Hepatocyte (in vitro differentiated cells): ENCODE measurements around the gene OTOGL. TPM values are rescaled to one million over a fixed set of nuclear protein-coding genes. Genes with fewer than 3 reads are reported as not detected.
"Not testable (repeated sequence)": the region's sequence is repeated elsewhere in the genome, so short reads cannot be mapped to it uniquely, and the experiment has no call there.

ENCODE experiments used
- DNase-seq: peaks from one replicate; pipeline ENCODE4 v3.0.0-alpha.2; 2016; ENCODE audit warnings: low spot score
- H2AFZ ChIP-seq: fragments of 200-600 bp; sonication (generic); 2 replicates; pipeline ENCODE4 v1.6.0; 2016; ENCODE audit warnings: antibody characterized with exemption, mild to moderate bottlenecking
- H3K27ac ChIP-seq: fragments of 200-600 bp; sonication (generic); 2 replicates; pipeline ENCODE4 v1.5.1; 2016; ENCODE audit warnings: mild to moderate bottlenecking
- H3K27me3 ChIP-seq: fragments of 200-600 bp; sonication (generic); 2 replicates; pipeline ENCODE4 v1.6.1; 2016
- H3K36me3 ChIP-seq: fragments of 200-600 bp; sonication (generic); replicated peaks from 2 replicates; pipeline ENCODE4 v1.5.1; 2016; ENCODE audit warnings: low read depth; ENCODE audit not compliant: insufficient read depth
- H3K4me1 ChIP-seq: fragments of 200-600 bp; sonication (generic); 2 replicates; pipeline ENCODE4 v1.5.1; 2016; ENCODE audit warnings: mild to moderate bottlenecking, moderate library complexity; ENCODE audit not compliant: insufficient read depth
- H3K4me2 ChIP-seq: fragments of 200-600 bp; sonication (generic); 2 replicates; pipeline ENCODE4 v1.6.0; 2016
- H3K4me3 ChIP-seq: fragments of 200-600 bp; sonication (generic); 2 replicates; pipeline ENCODE4 v1.5.1; 2016; ENCODE audit warnings: mild to moderate bottlenecking
- H3K79me2 ChIP-seq: fragments of 200-600 bp; sonication (generic); 2 replicates; pipeline ENCODE4 v1.6.0; 2017; ENCODE audit warnings: mild to moderate bottlenecking
- H3K9me2 ChIP-seq: fragments of 200-600 bp; sonication (generic); replicated peaks from 2 replicates; pipeline ENCODE4 v1.6.0; 2017; ENCODE audit warnings: mild to moderate bottlenecking; ENCODE audit not compliant: insufficient read depth
- H3K9me3 ChIP-seq: fragments of 200-600 bp; sonication (generic); 2 replicates; pipeline ENCODE4 v1.5.1; 2016; ENCODE audit warnings: low read depth, mild to moderate bottlenecking
- H4K20me1 ChIP-seq: fragments of 200-600 bp; sonication (generic); 2 replicates; pipeline ENCODE4 v1.6.0; 2016; ENCODE audit warnings: mild to moderate bottlenecking; ENCODE audit not compliant: insufficient read depth, poor library complexity, severe bottlenecking
- EZH2 ChIP-seq: fragments of 200-600 bp; sonication (generic); IDR thresholded peaks from 2 replicates; pipeline ENCODE4 v1.6.1; 2016; ENCODE audit warnings: antibody characterized with exemption, mild to moderate bottlenecking, borderline replicate concordance
- EZH2phosphoT487 ChIP-seq: fragments of 200-600 bp; sonication (generic); IDR thresholded peaks from one replicate; pipeline ENCODE4 v1.6.1; 2018; ENCODE audit warnings: antibody characterized with exemption, mild to moderate bottlenecking, low read depth, moderate library complexity; ENCODE audit not compliant: unreplicated experiment, severe bottlenecking
- WGBS: methylation state at CpG from one replicate; pipeline ENCODE4 v1.1.6; 2016; ENCODE audit warnings: low lambda C conversion rate; ENCODE audit errors: missing lambda C conversion rate; 5-methylcytosine and 5-hydroxymethylcytosine counted together
- polyA plus RNA-seq: library from polyadenylated mRNA; unstranded; fragments of >200 nt; fragmentation: Nextera tagmentation; extraction: Ambion mirVana; gene quantifications from 2 replicates; pipeline ENCODE4 v1.2.1, GENCODE V29; 2016
- total RNA-seq: library from RNA; depleted of rRNA; stranded (reverse); fragments of >200 nt; gene quantifications from 2 replicates; pipeline ENCODE4 v1.2.3, GENCODE V29; 2014
- TF ChIP-seq, protein P1 (sequence below): fragments of 200-600 bp; sonication (generic); IDR thresholded peaks from 2 replicates; pipeline ENCODE4 v1.5.1; 2016; ENCODE audit warnings: antibody characterized with exemption, mild to moderate bottlenecking; ENCODE audit not compliant: poor library complexity

OTOGL gene
- total and polyA plus RNA-seq, 2 experiments from 2014 or later: 0.33 TPM; not detected in 1

DNA sequence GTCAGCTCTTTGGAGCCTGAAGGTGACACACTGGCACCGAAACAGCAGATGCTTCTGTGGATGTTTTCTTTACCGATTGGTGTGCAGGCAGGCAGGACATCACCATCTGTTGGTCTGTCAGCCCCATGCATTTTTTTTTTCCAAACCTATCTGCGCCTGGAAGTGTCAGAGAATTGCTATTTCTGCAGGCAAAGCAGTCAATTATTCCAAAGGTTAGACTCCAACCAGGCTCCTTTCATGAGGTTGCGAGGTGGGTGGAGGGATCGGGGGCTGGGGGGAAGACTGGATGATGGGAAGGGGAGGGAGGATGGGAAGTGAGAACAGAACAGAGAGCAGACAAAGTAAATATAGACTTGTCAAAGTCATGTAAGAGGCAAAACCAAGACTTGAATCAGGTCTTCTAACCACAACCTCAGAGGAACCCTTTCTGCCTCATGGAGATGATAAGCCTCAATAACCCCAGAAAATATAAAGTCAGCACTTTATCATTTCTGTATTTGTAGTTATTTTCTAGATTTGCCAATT lies 117.7 kb downstream of the OTOGL start:
- DNase-seq: no peak
- Histone ChIP-seq H3K4me2 (no peak overlapping the region), H3K4me3 (no peak overlapping the region), H3K27ac (no peak overlapping the region), H3K4me1 (peaks cover 36% of the 10 kb centered on the region), H3K27me3 (no peaks in the 10 kb centered on the region), H4K20me1 (no peaks in the 10 kb centered on the region), H3K79me2 (no peaks in the 10 kb centered on the region), H3K9me2 (no peaks in the 10 kb centered on the region), H3K36me3 (no peaks in the 10 kb centered on the region), H3K9me3 (no peaks in the 10 kb centered on the region), H2AFZ (no peak overlapping the region)
- TF ChIP-seq EZH2phosphoT487: no peak
- no peak for TF ChIP-seq EZH2
- TF ChIP-seq, protein P1, sequence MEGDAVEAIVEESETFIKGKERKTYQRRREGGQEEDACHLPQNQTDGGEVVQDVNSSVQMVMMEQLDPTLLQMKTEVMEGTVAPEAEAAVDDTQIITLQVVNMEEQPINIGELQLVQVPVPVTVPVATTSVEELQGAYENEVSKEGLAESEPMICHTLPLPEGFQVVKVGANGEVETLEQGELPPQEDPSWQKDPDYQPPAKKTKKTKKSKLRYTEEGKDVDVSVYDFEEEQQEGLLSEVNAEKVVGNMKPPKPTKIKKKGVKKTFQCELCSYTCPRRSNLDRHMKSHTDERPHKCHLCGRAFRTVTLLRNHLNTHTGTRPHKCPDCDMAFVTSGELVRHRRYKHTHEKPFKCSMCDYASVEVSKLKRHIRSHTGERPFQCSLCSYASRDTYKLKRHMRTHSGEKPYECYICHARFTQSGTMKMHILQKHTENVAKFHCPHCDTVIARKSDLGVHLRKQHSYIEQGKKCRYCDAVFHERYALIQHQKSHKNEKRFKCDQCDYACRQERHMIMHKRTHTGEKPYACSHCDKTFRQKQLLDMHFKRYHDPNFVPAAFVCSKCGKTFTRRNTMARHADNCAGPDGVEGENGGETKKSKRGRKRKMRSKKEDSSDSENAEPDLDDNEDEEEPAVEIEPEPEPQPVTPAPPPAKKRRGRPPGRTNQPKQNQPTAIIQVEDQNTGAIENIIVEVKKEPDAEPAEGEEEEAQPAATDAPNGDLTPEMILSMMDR: no peak
- 31% methylated on average over 5 of the region's 5 CpGs for WGBS

DNA sequence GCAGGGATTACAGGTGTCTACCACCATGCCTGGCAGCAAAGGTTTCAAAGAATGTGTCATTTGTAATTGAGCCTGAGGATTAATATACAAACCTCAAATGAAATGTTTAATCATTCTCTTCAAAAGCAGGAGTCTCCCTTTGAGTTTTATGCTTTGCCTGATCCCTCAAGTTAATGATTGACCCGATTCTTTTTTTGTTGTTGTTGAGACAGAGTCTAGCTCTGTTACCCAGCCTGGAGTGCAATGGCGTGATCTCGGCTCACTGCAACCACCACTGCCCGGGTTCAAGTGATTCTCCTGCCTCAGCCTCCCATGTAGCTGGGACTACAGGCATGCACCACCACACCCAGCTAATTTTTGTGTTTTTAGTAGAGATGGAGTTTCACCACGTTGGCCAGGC lies 119.6 kb downstream of the OTOGL start:
- not testable (repeated sequence) for H3K9me3 ChIP-seq, H3K36me3 ChIP-seq, H4K20me1 ChIP-seq, H3K27me3 ChIP-seq, H3K79me2 ChIP-seq, H3K4me3 ChIP-seq, H3K9me2 ChIP-seq
- H2AFZ ChIP-seq: peak overlapping the region; percentile 8
- H3K27ac ChIP-seq: peak overlapping the region; percentile 58
- DNase-seq: peak; percentile 20
- peaks cover 33% of the 10 kb centered on the region for H3K4me1 ChIP-seq
- 55% methylated on average over 5 of the region's 5 CpGs for WGBS
- peak overlapping the region; percentile 67 for H3K4me2 ChIP-seq

DNA sequence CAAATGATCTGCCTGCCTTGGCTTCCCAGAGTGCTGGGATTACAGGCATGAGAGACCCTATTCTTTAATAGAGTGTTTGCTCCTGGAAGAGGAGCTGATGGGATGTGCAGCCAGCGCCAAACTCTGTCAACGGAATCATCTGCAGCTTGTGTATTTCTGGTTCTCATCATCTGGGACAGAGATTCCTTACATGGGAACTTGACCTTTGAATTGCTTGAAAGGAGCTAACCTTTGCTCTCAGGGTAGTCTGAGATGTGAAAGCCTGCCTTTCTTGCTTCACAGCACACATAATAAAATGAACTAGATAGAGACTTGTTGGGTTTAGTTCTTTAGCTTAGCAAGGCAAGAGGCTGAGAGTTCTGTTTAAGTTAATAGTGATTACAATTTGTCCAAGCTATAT lies 120.0 kb downstream of the OTOGL start:
- H3K27ac ChIP-seq: peak overlapping the region; percentile 58
- H3K4me2 ChIP-seq: peak overlapping the region; percentile 67
- no peak overlapping the region for H3K4me3 ChIP-seq
- TF ChIP-seq, protein P1: no peak
- no peak for TF ChIP-seq EZH2phosphoT487
- TF ChIP-seq EZH2: no peak
- peak; percentile 35 for DNase-seq
- no peaks in the 10 kb centered on the region for H3K27me3 ChIP-seq
- H2AFZ ChIP-seq: peak overlapping the region; percentile 8
- no peaks in the 10 kb centered on the region for H3K9me3 ChIP-seq
- no peaks in the 10 kb centered on the region for H3K9me2 ChIP-seq
- no peaks in the 10 kb centered on the region for H3K36me3 ChIP-seq
- WGBS: 20% methylated on average over 2 of the region's 2 CpGs
- H3K4me1 ChIP-seq: peaks cover 29% of the 10 kb centered on the region
- no peaks in the 10 kb centered on the region for H4K20me1 ChIP-seq
- H3K79me2 ChIP-seq: no peaks in the 10 kb centered on the region

DNA sequence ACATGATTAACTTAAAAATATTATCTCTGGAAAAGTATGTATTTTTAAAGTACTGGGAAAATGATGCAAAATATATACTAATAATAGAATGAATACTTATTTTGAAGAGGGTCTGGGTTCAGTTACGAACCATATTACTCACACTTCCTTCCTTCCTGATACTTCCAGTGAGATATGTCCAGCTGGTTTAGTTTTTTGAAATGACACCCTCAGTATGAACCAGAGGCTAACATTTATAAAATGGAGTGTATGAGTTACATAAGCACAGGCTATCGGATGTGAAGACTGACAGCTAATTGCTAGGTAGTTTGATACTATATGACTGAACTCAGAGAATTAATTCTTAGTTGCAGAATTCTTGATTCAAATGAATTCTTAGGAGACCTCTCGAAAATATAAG lies 122.9 kb downstream of the OTOGL start:
- Histone ChIP-seq H3K9me3 (no peaks in the 10 kb centered on the region), H3K4me3 (no peak overlapping the region), H3K79me2 (no peaks in the 10 kb centered on the region), H2AFZ (no peak overlapping the region), H3K36me3 (no peaks in the 10 kb centered on the region), H3K4me1 (peaks cover 22% of the 10 kb centered on the region), H4K20me1 (no peaks in the 10 kb centered on the region), H3K27ac (no peak overlapping the region), H3K27me3 (no peaks in the 10 kb centered on the region), H3K4me2 (no peak overlapping the region), H3K9me2 (no peaks in the 10 kb centered on the region)
- WGBS: 91% methylated on average over 3 of the region's 3 CpGs
- no peak for TF ChIP-seq EZH2phosphoT487
- TF ChIP-seq, protein P1: no peak
- no peak for TF ChIP-seq EZH2
- DNase-seq: no peak
